CD4-positive, alpha-beta T cell treated with Interferon alpha-2 for 1 hour (primary cell): ENCODE data around the gene LOC101059915.
"Not testable (repeated sequence)": the region's sequence is repeated elsewhere in the genome, so short reads cannot be mapped to it uniquely, and the experiment has no call there.

Experiments
- DNase-seq, 2 donors: peaks; one replicate each; pipeline ENCODE4 v3.0.0-alpha.2; 2020 to 2022

LOC101059915 gene

DNA sequence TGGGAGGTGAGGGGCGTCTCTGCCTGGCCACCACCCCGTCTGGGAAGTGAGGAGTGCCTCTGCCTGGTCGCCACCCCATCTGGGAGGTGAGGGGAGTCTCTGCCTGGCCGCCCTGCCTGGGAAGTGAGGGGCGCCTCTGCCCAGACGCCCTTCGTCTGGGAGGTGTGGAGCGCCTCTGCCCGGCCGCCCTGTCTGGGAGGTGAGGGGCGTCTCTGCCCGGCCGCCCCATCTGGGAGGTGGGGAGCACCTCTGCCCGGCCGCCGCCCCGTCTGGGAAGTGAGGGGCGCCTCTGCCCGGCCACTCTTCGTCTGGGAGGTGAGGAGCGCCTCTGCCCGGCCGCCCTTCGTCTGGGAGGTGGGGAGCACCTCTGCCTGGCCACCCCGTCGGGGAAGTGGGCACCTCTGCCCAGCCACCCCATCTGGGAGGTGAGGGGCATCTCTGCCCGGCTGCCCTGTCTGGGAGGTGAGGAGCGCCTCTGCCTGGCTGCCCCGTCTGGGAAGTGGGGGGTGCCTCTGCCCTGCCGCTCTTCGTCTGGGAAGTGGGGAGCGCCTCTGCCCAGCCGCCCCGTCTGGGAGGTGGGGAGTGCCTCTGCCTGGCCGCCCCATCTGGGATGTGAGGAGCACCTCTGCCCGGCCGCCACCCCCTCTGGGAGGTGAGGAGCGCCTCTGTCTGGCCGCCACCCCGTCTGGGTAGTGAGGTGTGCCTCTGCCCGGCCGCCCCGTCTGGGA is 8.9 kb downstream of the LOC101059915 start:
- DNase-seq: not testable (repeated sequence)

DNA sequence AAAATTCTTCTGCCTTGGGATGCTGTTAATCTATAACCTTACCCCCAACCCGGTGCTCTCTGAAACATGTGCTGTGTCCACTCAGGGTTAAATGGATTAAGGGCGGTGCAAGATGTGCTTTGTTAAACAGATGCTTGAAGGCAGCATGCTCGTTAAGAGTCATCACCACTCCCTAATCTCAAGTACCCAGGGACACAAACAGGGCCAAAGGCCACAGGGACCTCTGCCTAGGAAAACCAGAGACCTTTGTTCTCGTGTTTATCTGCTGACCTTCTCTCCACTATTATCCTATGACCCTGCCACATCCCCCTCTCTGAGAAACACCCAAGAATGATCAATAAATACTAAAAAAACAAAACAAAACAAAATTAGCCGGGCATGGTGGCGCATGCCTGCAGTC is 9.8 kb downstream of the LOC101059915 start:
- not testable (repeated sequence) for DNase-seq

DNA sequence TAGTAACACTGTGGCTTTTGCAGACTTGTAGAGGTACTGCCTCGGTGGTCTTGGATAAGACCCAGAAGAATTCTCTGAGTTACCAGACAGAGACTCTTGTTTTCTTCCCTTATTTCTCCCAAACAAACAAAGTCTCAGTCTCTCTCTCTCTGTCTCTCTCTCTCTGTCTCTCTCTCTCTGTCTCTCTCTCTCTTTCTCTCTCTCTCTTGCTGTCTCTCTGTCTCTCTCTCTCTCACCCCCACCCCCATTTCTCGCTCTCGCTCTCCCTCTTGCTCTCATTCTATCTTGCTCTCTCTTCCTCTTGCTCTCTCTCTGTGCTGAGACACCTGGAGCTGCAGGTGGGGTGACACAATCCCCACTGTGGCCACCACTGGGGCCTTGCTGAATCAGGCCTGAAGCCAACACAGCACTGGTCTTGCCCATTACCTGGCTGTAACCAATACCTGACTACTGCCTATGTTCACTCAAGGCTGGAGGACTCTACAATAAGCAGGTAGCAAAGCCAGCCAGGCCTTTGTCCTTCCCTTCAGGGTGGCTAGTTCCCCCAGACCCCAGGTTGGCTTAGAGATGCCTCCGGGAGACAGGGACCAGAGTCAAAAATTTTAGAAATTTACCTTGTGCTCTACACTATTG is 12.3 kb downstream of the LOC101059915 start:
- DNase-seq: no peak

DNA sequence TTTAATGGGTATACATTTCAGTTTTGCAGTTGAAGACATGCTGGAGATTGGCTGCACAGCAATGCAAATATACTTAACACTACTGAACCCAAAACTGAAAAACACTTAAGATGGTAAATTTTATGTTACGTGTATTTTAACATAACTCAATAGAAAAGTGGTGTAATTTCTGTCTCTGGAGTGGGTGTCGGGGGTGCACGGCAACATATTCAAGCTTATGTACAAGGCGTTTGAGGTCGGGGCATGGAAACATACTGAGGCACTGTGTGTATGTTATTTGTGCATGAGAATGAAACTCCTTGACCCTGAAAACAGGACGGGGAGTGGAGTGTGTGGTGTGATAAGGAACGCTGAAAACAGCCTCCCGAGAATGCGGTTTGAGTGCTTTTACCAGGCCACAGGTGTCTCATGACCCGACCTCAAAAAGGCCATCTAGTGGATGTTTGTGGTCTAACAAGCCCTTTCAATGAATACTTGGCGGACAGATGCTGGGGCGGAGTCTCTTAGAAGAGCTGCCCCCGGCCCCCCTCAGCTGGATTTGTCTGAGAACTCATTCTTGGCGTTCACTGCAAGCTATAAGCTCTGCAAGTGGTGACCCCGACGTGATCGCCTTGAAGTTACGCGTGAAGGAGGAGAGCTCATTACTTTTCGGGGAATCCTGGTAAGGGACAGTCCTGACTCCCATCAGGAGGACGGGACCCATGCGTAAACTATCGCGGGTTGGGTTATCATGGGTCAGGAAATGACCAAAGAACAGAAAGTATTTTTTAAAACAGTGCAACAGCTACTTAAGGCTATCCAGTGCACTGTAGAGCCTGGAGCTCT is 29.5 kb downstream of the LOC101059915 start:
- not testable (repeated sequence) for DNase-seq

DNA sequence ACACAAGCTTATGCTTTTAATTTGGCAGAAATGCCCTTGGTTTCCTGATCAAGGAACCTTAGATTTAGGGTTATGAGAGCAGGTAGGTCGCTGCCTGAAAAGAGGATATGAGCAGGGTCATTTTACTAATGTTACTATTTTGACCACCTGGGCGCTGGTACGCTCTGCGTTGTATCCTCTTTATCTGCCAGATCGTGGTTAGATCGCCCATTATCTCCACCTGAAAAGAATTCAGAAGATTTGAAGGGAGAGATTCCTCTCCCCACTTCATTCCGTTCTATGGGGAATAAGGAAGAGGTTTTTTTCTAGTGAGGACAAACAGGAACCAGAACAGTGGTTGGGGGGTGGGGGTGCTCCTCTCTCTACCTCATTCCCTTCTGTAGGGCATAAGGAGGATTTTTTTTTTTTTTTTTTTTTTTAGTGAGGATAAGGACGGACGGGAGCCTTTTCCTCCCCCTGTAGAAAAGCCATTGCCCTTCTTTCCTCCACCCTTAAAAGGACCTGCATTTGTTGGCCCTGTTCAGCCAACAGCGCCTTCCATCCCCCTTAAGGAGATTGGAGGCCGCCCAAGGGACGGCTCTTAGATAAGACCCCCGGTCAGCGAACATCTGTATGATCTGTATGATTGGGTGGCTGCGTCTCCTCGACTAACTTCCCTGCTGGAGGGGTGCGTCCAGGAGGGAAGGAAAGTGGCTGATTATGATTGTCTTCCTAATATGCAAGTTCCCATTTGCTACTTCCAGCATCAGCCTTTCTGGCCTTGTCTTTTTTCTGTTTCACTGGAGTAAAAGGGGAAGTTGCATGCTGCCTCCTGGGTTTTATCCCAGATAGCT is 30.3 kb downstream of the LOC101059915 start:
- DNase-seq: not testable (repeated sequence)

DNA sequence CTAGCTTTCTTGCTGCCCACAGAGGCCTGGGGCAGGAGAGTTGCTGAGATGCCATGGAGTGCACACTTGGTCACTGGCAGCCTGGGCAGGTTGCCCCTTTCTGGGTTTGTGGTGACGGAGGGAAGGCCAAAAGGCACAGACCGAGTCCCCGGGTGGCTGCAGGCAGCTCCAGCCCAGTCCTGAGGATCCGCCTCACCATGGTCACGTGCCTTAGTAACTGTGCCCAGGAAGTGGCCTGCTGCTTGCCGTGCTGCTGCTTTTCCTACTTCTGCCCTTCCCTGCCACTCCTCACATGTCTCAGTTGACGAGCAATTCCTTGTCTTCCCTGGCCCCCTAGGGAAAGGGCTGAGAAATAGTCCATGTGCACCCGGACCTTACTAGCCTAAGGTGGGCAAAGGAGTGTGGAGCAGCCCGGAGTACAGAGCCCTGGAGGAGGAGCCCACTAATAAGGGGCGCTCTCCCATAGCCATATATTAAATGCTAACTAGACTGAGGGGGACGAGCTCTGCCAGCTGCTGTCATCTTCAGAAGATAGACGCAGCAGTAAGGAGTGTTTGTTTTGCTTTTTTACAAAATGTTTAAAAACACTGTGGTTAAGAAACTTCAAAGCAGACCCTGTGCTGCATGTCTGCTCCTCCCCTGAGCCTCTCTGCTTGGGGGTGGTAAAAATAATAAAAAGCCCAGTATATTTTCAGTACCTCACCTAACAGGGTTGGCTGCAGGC is 31.1 kb downstream of the LOC101059915 start:
- not testable (repeated sequence) for DNase-seq

DNA sequence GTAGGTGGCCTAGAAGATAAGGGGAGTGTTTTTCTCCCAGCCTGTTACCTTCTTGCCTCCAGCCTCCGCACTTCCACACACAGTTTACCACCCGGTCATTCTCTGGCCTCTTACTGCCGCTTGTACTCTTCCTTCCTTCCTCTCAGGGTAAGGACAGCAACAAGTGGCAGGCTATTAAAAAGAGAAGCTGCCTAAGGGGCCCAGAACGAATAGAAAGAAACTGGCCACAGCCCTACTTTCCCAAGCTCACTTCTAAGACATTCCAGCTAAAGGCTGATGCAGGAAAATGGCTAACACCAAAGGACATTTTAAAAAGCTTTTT is 31.6 kb downstream of the LOC101059915 start:
- not testable (repeated sequence) for DNase-seq

DNA sequence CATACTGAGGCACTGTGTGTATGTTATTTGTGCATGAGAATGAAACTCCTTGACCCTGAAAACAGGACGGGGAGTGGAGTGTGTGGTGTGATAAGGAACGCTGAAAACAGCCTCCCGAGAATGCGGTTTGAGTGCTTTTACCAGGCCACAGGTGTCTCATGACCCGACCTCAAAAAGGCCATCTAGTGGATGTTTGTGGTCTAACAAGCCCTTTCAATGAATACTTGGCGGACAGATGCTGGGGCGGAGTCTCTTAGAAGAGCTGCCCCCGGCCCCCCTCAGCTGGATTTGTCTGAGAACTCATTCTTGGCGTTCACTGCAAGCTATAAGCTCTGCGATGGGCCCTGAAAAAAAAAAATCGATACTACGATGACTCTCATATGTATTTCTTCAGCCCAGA is 35.5 kb downstream of the LOC101059915 start:
- not testable (repeated sequence) for DNase-seq

DNA sequence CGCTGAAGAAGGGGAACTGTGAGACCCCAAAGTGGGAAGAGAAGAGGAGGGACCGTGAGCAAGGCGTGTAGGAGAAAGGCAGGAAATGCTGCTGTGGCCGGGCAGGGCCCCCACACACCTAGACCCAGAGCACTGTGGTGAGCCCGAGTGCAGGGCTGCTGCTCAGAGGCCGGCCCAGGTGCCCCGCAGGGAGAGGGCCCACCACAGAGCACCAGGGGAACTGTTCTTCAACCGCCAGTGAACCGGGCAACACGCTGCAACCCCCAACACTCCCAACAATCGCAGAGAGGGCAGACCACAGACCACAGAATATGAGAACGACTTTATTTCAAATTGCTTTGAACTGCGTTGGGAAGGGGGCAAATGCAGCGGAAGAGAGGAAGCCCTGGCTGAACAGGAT is 46.7 kb downstream of the LOC101059915 start:
- DNase-seq: not testable (repeated sequence)

DNA sequence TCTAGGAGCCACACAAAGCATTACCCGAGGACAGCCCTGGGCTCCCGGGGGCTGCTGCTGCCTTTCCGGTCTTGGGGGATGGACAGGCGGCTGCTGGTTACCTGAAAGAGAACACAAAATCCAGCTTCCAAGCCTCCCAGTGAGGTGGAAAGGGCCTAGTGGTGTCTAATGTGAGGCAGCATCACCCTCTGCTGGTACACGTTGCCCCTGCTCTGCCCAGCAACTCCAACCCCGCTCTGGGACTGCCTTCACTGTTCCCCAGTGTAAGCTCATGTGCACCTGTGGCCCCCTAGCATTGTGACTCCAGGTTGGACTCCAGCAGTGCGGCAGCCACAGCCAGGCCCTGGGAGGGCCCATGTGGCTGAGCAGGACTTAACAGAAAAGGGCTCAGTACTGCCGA is 48.2 kb downstream of the LOC101059915 start:
- not testable (repeated sequence) for DNase-seq

DNA sequence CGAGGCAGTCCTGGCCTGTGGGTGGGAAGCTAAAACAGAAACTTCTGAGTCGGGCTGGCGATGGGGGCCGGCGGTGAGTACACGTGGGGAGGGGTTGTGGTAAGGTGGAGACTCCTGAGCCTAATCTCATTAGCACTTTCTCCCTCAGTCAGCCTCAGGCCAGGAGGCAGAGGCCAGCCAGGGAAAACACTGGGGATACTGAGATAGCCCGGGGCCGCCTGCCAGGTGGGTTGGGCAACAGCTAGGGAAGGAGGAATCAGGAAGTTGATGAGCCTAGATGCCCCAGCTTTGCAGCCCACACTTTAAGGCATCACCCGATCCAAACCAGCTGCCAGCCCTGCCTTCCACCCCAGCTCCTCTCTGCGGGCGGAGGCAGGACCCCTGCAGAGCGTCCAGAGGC is 49.0 kb downstream of the LOC101059915 start:
- not testable (repeated sequence) for DNase-seq

DNA sequence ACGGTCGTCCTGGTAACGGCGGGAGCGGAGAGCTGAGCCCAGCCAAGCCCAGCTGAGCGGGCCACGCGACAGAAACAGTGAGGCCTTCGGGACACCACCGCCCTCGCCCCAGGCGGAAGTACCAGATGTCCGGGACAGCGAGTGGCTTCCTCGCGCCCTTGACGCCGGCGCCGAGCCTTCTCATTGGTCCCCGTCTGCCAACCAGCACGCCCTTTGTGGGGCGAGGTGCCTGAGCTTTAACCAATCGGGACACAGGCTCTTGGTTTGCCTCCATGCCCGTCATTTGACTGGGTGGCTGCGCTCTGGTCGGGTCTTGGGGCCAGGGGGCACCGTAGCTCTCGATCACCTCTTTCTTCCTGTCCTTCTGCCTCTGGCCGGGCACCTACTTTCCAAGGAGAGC is 50.8 kb downstream of the LOC101059915 start, which contains the start of gene CXorf49:
CXorf49 (minus strand) TSS at position 101 of the 400 bp plus-strand sequence. CDS start 134 bp downstream, outside the sequence.
- DNase-seq: not testable (repeated sequence)

DNA sequence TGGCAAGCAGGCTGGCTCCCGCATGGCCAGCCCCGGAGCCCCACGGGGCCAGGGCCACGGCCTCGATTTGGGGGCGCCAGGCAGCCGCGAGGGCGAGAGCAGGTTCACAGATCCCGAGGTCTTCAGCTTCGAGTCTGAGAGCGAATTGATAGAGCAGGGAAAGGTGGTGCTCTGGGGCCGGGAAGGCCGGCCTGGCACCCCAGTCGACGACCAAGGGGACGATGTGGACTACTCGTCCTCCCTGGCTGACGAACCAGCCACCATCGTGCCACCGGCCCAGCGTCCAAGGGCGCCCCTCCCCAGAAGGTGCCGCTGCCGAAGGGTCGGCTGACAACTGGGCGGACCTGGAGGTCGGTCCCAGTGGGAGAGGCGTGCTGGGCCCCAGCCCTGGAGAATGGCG is 51.8 kb downstream of the LOC101059915 start:
- DNase-seq: peak in 1 of 2 donors; percentile 0

DNA sequence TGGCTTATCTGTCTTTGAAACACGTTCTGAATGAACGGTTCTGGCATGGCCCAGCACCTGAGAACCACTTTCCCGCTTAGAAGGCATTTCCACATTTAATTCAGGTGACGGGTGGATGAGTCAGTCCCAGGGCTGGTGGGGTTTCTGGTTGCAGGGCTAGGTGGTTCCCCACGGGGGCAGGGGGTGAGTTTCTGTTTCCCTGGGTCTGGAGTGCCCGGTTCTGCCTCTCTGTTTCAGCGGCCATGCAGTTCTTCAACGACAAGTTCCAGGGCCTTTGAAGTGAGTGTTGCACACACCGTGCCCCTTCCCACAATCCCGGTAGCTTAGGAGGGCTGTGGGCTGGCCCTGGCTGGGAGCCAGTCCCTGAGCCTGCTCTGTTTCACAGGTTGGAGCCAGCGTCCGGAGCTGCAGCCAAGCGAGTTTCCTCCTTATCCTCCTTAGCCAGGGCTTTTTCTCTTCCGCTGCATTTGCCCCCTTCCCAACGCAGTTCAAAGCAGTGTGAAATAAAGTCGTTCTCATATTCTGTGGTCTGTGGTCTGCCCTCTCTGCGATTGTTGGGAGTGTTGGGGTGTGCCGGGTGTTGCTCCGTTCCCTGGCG is 53.0 kb downstream of the LOC101059915 start:
- DNase-seq: not testable (repeated sequence)
